Measurements from ENCODE around the gene PRSS56.

PRSS56 gene

GRCh38 chr2:232574674-232575403 lies 54.7 kb downstream of the PRSS56 start:
- Histone ChIP-seq H3K27ac (ENCODE audit: poor library complexity, severe bottlenecking) (peak overlapping the region; percentile 17), H3K36me3 (ENCODE audit: low read depth) (peaks cover 25% of the 10 kb centered on the region), H3K4me3 (ENCODE audit: severe bottlenecking) (no peak overlapping the region), H3K4me1 (ENCODE audit: insufficient read depth, poor library complexity, severe bottlenecking) (peaks cover 7% of the 10 kb centered on the region), H3K9me3 (ENCODE audit: severe bottlenecking) (no peaks in the 10 kb centered on the region), H3K27me3 (ENCODE audit: insufficient read depth, poor library complexity, severe bottlenecking) (no peaks in the 10 kb centered on the region)
- DNase-seq (ENCODE audit: low spot score) (no peak), ATAC-seq (ENCODE audit: low read depth) (peak; percentile 91)
- TF ChIP-seq CTCF (IDR thresholded peaks at IDR 0.05; ENCODE audit: poor library complexity, severe bottlenecking), result no peak

Data from RWPE2 (cell line).